ENCODE measurements around the gene LRRC1. TPM values are rescaled to one million over a fixed set of nuclear protein-coding genes. Genes with fewer than 3 reads are reported as not detected.

Gene LRRC1
- total and polyA plus RNA-seq, 2 donors (not counting 1 experiment from before 2014, with no cell fraction given) = 3.4 to 8.9 TPM

DNA sequence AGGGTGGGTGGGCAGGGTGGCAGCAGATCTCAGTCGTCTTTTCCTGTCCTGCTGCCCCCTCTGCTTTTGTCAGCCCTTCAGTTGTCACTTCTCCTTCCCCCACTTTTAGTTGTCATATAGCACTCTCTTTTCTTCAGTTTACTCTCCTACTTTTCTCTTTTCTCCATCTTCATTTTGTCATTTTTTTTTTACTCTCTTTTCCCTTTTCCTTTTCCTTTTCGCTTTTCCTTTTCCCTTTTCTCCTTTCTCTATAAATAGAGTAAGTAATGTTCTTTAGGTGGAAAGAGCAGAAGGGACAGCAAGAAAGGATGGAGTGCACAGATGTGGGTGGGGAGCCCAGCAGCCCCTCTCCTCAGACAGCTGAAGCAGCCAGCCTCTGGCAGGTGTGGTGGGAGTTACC, 108.6 kb downstream of the LRRC1 start:
- Histone ChIP-seq H4K20me1 (ENCODE audit: control insufficient read depth, insufficient read depth, low read length, poor library complexity, severe bottlenecking) (no peaks in the 10 kb centered on the region), H3K27me3 (replicated peaks in 1 of 4; ENCODE audit: control extremely low read depth in 1 of 4, control insufficient read depth in 3 of 4, insufficient read depth in 4 of 4, low read length in 3 of 4) (no peaks in the 10 kb centered on the region), H3K9ac (ENCODE audit: low read length) (no peak overlapping the region), H3K4me1 (ENCODE audit: control insufficient read depth in 2 of 2, insufficient read depth in 2 of 2, low read length in 2 of 2) (no peaks in the 10 kb centered on the region), H3K79me2 (ENCODE audit: control insufficient read depth, insufficient read depth, low read length) (no peaks in the 10 kb centered on the region), H3K27ac (ENCODE audit: low read length in 2 of 2) (no peak overlapping the region), H3K4me3 (ENCODE audit: control extremely low read depth in 1 of 5, extremely low read depth in 1 of 5, insufficient read depth in 1 of 5, low read depth in 2 of 5, low read length in 4 of 5) (no peak overlapping the region), H2AFZ (ENCODE audit: insufficient read depth, low read depth, low read length, poor library complexity, severe bottlenecking) (no peak overlapping the region), H3K4me2 (replicated peaks; ENCODE audit: low read depth, low read length, poor library complexity, severe bottlenecking) (no peak overlapping the region), H3K36me3 (replicated peaks in 1 of 2; ENCODE audit: control extremely low read depth in 1 of 2, control insufficient read depth in 1 of 2, extremely low read depth in 1 of 2, insufficient read depth in 2 of 2, low read length in 1 of 2) (peaks cover 0 to 18% of the 10 kb centered on the region in 2 experiments), H3K9me3 (ENCODE audit: control extremely low read depth in 1 of 3, control insufficient read depth in 2 of 3, insufficient read depth in 1 of 3, low read length in 2 of 3) (no peaks in the 10 kb centered on the region)
- ATAC-seq (ENCODE audit: low read depth) (no peak), DNase-seq (no peak)
- TF ChIP-seq EZH2 (IDR thresholded peaks at IDR 0.05; ENCODE audit: borderline replicate concordance, insufficient read depth, low read depth, low read length, poor library complexity, severe bottlenecking) = no peak
- 100% methylated on average over 1 of the region's 2 CpGs for WGBS (ENCODE audit: insufficient coverage)
- no peaks in the 10 kb centered on the region for H3K9me3 Mint-ChIP-seq (ENCODE audit: insufficient read depth)
- POLR2A ChIA-PET = no interaction called here
- H3K4me3 Mint-ChIP-seq = no peak overlapping the region
- intact Hi-C loops (cut with micrococcal nuclease) = no loop called here
- no peaks in the 10 kb centered on the region for H3K27me3 Mint-ChIP-seq
- no peaks in the 10 kb centered on the region for H3K4me1 Mint-ChIP-seq
- CTCF ChIA-PET = no interaction called here
- H3K27ac Mint-ChIP-seq = no peak overlapping the region

DNA sequence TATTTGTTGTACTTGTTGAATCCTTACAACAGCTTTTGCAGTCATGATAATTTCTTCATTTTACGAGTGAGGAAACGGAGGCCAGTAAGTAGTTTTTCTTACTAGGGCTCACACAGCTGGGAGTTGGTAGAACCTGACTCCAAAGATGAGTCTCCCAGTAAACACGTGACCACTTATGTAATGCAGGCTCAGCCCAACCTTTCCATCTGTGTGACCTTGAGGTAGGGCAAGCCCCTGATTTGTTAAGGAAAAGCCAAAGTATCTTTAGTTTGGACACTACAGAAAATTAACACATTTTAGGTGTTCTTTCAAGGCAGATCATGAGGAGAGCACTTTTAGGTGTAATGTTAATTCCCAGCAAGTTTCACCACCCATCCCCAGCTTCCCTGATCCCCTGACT, 111.3 kb downstream of the LRRC1 start:
- Histone ChIP-seq H4K20me1 (ENCODE audit: control insufficient read depth, insufficient read depth, low read length, poor library complexity, severe bottlenecking) (no peaks in the 10 kb centered on the region), H3K4me2 (replicated peaks; ENCODE audit: low read depth, low read length, poor library complexity, severe bottlenecking) (no peak overlapping the region), H3K4me3 (ENCODE audit: control extremely low read depth in 1 of 5, extremely low read depth in 1 of 5, insufficient read depth in 1 of 5, low read depth in 2 of 5, low read length in 4 of 5) (no peak overlapping the region), H3K27me3 (replicated peaks in 1 of 4; ENCODE audit: control extremely low read depth in 1 of 4, control insufficient read depth in 3 of 4, insufficient read depth in 4 of 4, low read length in 3 of 4) (no peaks in the 10 kb centered on the region), H3K27ac (ENCODE audit: low read length in 2 of 2) (no peak overlapping the region), H2AFZ (ENCODE audit: insufficient read depth, low read depth, low read length, poor library complexity, severe bottlenecking) (no peak overlapping the region), H3K9ac (ENCODE audit: low read length) (no peak overlapping the region), H3K4me1 (ENCODE audit: control insufficient read depth in 2 of 2, insufficient read depth in 2 of 2, low read length in 2 of 2) (no peaks in the 10 kb centered on the region), H3K36me3 (replicated peaks in 1 of 2; ENCODE audit: control extremely low read depth in 1 of 2, control insufficient read depth in 1 of 2, extremely low read depth in 1 of 2, insufficient read depth in 2 of 2, low read length in 1 of 2) (peaks cover 0 to 18% of the 10 kb centered on the region in 2 experiments), H3K9me3 (ENCODE audit: control extremely low read depth in 1 of 3, control insufficient read depth in 2 of 3, insufficient read depth in 1 of 3, low read length in 2 of 3) (no peaks in the 10 kb centered on the region), H3K79me2 (ENCODE audit: control insufficient read depth, insufficient read depth, low read length) (no peaks in the 10 kb centered on the region)
- DNase-seq = no peak
- WGBS (ENCODE audit: insufficient coverage) = 100% methylated on average over 3 of the region's 3 CpGs
- Mint-ChIP-seq H3K9me3 (ENCODE audit: insufficient read depth) (no peaks in the 10 kb centered on the region), H3K27me3 (no peaks in the 10 kb centered on the region), H3K27ac (no peak overlapping the region), H3K4me1 (no peaks in the 10 kb centered on the region), H3K4me3 (no peak overlapping the region)
- POLR2A ChIA-PET = no interaction called here
- TF ChIP-seq, protein P1, sequence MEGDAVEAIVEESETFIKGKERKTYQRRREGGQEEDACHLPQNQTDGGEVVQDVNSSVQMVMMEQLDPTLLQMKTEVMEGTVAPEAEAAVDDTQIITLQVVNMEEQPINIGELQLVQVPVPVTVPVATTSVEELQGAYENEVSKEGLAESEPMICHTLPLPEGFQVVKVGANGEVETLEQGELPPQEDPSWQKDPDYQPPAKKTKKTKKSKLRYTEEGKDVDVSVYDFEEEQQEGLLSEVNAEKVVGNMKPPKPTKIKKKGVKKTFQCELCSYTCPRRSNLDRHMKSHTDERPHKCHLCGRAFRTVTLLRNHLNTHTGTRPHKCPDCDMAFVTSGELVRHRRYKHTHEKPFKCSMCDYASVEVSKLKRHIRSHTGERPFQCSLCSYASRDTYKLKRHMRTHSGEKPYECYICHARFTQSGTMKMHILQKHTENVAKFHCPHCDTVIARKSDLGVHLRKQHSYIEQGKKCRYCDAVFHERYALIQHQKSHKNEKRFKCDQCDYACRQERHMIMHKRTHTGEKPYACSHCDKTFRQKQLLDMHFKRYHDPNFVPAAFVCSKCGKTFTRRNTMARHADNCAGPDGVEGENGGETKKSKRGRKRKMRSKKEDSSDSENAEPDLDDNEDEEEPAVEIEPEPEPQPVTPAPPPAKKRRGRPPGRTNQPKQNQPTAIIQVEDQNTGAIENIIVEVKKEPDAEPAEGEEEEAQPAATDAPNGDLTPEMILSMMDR (IDR thresholded peaks at IDR 0.05) = no peak
- no peak for TF ChIP-seq EZH2 (IDR thresholded peaks at IDR 0.05; ENCODE audit: borderline replicate concordance, insufficient read depth, low read depth, low read length, poor library complexity, severe bottlenecking)
- CTCF ChIA-PET = no interaction called here
- ATAC-seq (ENCODE audit: low read depth) = no peak
- intact Hi-C loops (cut with micrococcal nuclease) = no loop called here
